ENCODE results near the gene RRP15. TPM values are rescaled to one million over a fixed set of nuclear protein-coding genes. Genes with fewer than 3 reads are reported as not detected.

RRP15 gene
- total and polyA plus RNA-seq, 9 of the 15 experiments (the other 6 are each of a cell fraction or from before 2014, with no cell fraction given) = 9.5 to 58.1 (median 29.3) TPM

- TF ChIP-seq PRDM10 (IDR thresholded peaks at IDR 0.05; ENCODE audit: partially characterized antibody) (no peak), XRCC3 (IDR thresholded peaks at IDR 0.05) (no peak), SMAD4 (CRISPR knock-in tag; conservative IDR thresholded peaks at IDR 0.05) (no peak), ARID4B (CRISPR knock-in tag; IDR thresholded peaks at IDR 0.05) (no peak), TAL1 (IDR thresholded peaks at IDR 0.05) (no peak), ZNF395 (CRISPR knock-in tag; IDR thresholded peaks at IDR 0.05) (no peak), CCNT2 (IDR thresholded peaks at IDR 0.05; ENCODE audit: borderline replicate concordance, extremely low read depth, insufficient read length, low read depth, low read length) (no peak), ZSCAN32 (CRISPR knock-in tag; IDR thresholded peaks at IDR 0.05) (no peak)
These were observed 3.8 kb upstream of the RRP15 start (continued) for GRCh38 chr1:218281285-218281684.

Data from K562 (cell line).